Thyroid gland (tissue), 4 donors: ENCODE measurements around the gene BRD3OS. TPM values are rescaled to one million over a fixed set of nuclear protein-coding genes. Genes with fewer than 3 reads are reported as not detected.
A peak's percentile ranks its signal among the peaks of the same experiment; 100 is the strongest.

Source experiments
- DNase-seq, 2 donors: peaks; one replicate each; pipeline ENCODE4 v3.0.0-alpha.2; 2019
- H3K27ac ChIP-seq, 3 donors: fragments of 200-600 bp; sonication (generic); 1 replicate in 2 of 3; 2 replicates in 1 of 3; pipeline ENCODE4 v1.5.1; 2016 to 2019; ENCODE audit warnings: mild to moderate bottlenecking in 1 of 3, moderate library complexity in 1 of 3
- H3K27me3 ChIP-seq: fragments of 200-600 bp; sonication (generic); one replicate; pipeline ENCODE4 v1.5.1; 2019
- H3K36me3 ChIP-seq, 2 donors: fragments of 200-600 bp; sonication (generic); one replicate each; pipeline ENCODE4 v1.5.1; 2016 to 2019
- H3K4me1 ChIP-seq, 2 donors: fragments of 200-600 bp; sonication (generic); one replicate each; pipeline ENCODE4 v1.5.1; 2017 to 2019
- H3K4me3 ChIP-seq, 3 donors: fragments of 200-600 bp; sonication (generic); replicated peaks in 1 of 3; 1 replicate in 2 of 3; 2 replicates in 1 of 3; pipeline ENCODE4 v1.5.1; 2016; ENCODE audit warnings: mild to moderate bottlenecking in 1 of 3
- H3K9me3 ChIP-seq: fragments of 200-600 bp; sonication (generic); one replicate; pipeline ENCODE4 v1.5.1; 2017
- POLR2A ChIP-seq, 2 donors: fragments of 450-650 bp; IDR thresholded peaks; one replicate each; pipeline ENCODE4 v1.6.1; 2017; ENCODE audit warnings: antibody characterized with exemption in 2 of 2, mild to moderate bottlenecking in 2 of 2, moderate library complexity in 1 of 2
- WGBS, 2 donors: methylation state at CpG; one replicate each; pipeline ENCODE4 v1.1.5; 2017; 5-methylcytosine and 5-hydroxymethylcytosine counted together
- intact Hi-C: fragments of 100-400 bp; cut with DNase I; formaldehyde crosslinking; loops from one replicate; pipeline ENCODE4 v1.15.1; 2023
- total RNA-seq, 4 donors: library from RNA; depleted of rRNA; stranded (reverse); fragments of >200 nt; gene quantifications; one replicate each; pipeline ENCODE4 v1.2.3, GENCODE V29; 2016
- TF ChIP-seq, protein P1 (sequence below), 6 experiments: fragments of 200-600 bp in 3 of 6; fragments of 450-650 bp in 3 of 6; sonication (generic) in 3 of 6; IDR thresholded peaks; one replicate each; pipeline ENCODE4 v1.5.1; 2016 to 2019; ENCODE audit warnings: antibody characterized with exemption in 6 of 6, mild to moderate bottlenecking in 2 of 6, inconsistent platforms in 1 of 6, moderate library complexity in 1 of 6

Gene BRD3OS
- total RNA-seq, 4 donors from 2014 or later: 26.4 to 29.3 (median 27.2) TPM

DNA sequence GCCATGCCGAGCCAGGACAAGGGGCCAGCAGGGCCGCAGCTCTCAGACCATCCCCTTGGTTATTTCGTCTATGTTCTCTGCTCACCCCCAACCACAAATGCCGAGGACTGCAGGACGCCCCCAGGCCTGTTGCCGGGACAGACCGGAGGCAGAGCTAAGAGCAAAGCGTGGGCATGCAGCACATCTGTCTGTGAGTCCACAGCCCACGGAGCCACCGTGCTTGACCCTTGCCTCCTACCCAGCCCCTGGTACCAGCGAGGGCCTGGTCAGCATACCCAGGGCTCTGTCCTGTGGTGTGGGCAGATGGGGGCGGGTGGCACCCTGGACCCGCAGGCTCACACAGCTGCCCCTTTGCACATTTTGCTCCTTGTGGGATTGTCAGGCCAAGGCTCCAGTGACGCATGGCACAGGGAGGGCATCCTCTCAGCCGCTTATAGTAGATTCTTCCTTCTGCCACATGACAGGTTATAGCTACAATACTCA lies 37.8 kb downstream of the BRD3OS start:
- no peak for DNase-seq
- Histone ChIP-seq H3K4me3 (no peak overlapping the region), H3K4me1 (peaks cover 49 to 58% of the 10 kb centered on the region in 2 donors), H3K27ac (no peak overlapping the region), H3K27me3 (no peaks in the 10 kb centered on the region), H3K9me3 (no peaks in the 10 kb centered on the region), H3K36me3 (no peaks in the 10 kb centered on the region)
- intact Hi-C loops: loop anchor here (10.0 kb wide), 1 partner anchor 72 kb away; the partner anchor contains the start of gene WDR5
- no peak for TF ChIP-seq POLR2A (IDR thresholded peaks at IDR 0.05)
- TF ChIP-seq, protein P1, sequence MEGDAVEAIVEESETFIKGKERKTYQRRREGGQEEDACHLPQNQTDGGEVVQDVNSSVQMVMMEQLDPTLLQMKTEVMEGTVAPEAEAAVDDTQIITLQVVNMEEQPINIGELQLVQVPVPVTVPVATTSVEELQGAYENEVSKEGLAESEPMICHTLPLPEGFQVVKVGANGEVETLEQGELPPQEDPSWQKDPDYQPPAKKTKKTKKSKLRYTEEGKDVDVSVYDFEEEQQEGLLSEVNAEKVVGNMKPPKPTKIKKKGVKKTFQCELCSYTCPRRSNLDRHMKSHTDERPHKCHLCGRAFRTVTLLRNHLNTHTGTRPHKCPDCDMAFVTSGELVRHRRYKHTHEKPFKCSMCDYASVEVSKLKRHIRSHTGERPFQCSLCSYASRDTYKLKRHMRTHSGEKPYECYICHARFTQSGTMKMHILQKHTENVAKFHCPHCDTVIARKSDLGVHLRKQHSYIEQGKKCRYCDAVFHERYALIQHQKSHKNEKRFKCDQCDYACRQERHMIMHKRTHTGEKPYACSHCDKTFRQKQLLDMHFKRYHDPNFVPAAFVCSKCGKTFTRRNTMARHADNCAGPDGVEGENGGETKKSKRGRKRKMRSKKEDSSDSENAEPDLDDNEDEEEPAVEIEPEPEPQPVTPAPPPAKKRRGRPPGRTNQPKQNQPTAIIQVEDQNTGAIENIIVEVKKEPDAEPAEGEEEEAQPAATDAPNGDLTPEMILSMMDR (IDR thresholded peaks at IDR 0.05): no peak
- WGBS, 2 donors: 85 to 90% methylated on average over 12 to 15 of the region's 15 CpGs

DNA sequence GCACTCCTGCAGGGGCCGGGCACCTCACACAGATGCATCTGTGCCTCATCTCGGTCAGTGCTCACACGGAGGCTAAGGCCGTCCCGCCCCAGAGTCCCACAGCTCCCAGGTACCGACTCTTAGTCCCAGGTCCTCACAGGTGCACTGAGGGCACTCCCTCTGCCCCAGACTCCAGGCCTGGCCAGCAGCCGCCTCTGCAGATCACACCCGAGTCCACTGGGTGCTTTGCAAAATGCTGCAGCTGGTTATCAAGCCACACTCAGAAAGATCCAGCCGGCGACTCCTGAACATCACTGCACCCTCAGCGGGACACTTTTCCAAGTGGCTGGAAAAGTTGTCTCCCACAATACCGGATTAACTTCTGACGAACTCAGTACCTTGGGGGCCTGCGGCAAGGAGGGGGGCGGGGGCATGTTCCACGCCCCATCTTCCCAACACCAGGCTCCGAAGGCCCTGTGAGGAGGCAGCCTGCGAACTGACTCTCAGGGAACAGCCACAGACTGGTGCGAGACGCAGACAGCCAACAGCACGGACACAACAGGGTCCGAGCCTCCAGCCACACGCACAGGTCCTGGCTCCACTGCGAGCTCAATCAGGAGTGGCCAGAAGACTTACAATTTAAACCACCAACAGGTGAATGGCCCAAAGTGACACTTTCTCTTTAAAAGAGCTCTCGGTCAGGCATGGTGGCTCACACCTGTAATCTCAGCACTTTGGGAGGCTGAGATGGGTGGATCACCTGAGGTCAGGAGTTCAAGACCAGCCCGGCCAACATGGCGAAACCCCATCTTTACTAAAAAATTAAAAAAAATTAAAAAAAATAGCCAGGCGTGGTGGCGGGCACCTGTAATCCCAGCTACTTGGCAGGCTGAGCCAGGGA lies 38.5 kb downstream of the BRD3OS start:
- DNase-seq: no peak
- 92 to 96% methylated on average over 14 to 26 of the region's 29 CpGs for WGBS, 2 donors
- no peaks in the 10 kb centered on the region for H3K36me3 ChIP-seq
- H3K4me1 ChIP-seq: peaks cover 42 to 56% of the 10 kb centered on the region in 2 donors
- H3K27me3 ChIP-seq: no peaks in the 10 kb centered on the region
- intact Hi-C loops: loop anchor here (10.0 kb wide), 1 partner anchor 71 kb away; the partner anchor contains the start of gene WDR5
- H3K9me3 ChIP-seq: no peaks in the 10 kb centered on the region
- no peak for TF ChIP-seq POLR2A (IDR thresholded peaks at IDR 0.05)
- TF ChIP-seq, protein P1 (IDR thresholded peaks at IDR 0.05): no peak
- no peak overlapping the region for H3K27ac ChIP-seq
- H3K4me3 ChIP-seq: no peak overlapping the region

DNA sequence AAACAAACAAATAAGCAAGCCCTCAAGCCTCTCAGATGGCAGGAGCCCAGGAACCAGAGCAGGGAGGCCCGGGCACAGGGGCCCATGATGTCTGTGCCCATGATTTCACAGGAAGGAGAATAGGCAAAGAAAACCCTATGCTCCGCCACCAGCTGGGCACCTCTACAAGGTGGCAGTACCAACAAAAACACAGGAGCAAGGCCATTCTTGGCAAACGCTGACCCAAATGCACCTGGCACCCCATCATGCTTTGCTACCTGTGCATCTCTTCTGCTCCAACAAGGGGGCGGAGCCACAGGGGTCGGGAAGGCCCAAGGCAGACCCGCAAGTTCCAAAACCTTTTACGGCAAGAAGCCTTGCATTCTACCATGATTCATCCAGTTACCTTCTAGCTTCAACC lies 39.4 kb downstream of the BRD3OS start:
- TF ChIP-seq POLR2A (IDR thresholded peaks at IDR 0.05): no peak
- TF ChIP-seq, protein P1 (IDR thresholded peaks at IDR 0.05): no peak
- DNase-seq: no peak
- no peaks in the 10 kb centered on the region for H3K9me3 ChIP-seq
- no peaks in the 10 kb centered on the region for H3K27me3 ChIP-seq
- 85 to 92% methylated on average over 7 of the region's 7 CpGs for WGBS, 2 donors
- no peak overlapping the region for H3K27ac ChIP-seq
- H3K4me3 ChIP-seq: no peak overlapping the region
- intact Hi-C loops: loop anchor here (5.0 to 10.0 kb wide), 2 partner anchors 37 to 70 kb away; partner anchors contain the start of genes BRD3OS and WDR5
- H3K4me1 ChIP-seq: peaks cover 39 to 53% of the 10 kb centered on the region in 2 donors
- H3K36me3 ChIP-seq: no peaks in the 10 kb centered on the region

DNA sequence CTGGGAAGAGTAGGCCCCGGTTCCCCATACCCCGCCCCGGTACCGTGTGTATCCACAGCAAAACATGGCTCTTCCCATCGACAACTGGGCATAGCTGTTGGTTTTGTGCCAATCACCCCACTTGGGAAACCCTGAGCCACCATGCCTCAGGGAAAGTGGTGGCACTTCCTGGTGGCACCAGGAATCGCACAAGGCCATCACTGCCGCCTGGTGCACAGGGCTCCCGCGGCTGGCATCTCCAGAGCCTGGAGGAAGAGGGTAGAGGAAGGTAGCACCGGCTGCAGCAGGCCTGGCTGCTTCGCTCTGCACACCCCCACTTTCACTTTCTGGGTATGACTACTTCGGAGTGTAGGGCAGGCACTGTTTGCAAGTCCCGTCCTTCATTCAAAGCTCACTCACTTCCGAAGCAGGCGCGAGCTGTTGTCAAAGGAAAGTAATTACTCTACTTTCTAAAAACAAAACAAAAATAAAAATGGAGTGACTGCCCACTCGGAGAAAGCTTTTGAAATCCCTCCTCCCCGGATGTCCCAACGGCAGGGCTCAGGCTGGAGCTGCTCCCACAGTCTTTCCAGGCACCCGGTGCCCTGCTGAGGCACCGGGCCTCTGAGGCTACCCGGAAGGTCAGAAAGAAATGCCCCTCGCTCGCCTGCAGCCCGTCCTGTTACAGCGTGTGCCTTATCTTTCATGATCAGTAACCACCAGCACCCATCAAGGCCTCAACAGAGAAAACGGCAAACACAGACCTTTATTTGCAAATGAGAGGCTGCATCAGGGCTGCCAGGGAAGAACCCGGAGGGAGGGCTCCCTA lies 40.5 kb downstream of the BRD3OS start:
- peak; percentile 24 to 39 for DNase-seq
- no peaks in the 10 kb centered on the region for H3K27me3 ChIP-seq
- peak overlapping the region in 2 of 3 donors; percentile 58 to 63 for H3K4me3 ChIP-seq
- TF ChIP-seq POLR2A (IDR thresholded peaks at IDR 0.05): no peak
- TF ChIP-seq, protein P1 (IDR thresholded peaks at IDR 0.05): no peak
- peak overlapping the region in 2 of 3 donors; percentile 4 to 48 for H3K27ac ChIP-seq
- no peaks in the 10 kb centered on the region for H3K9me3 ChIP-seq
- WGBS, 2 donors: 19 to 26% methylated on average over 23 to 28 of the region's 28 CpGs
- no peaks in the 10 kb centered on the region for H3K36me3 ChIP-seq
- intact Hi-C loops: loop anchor here (5.0 to 10.0 kb wide), 2 partner anchors 39 to 69 kb away; partner anchors contain the start of genes BRD3OS and WDR5
- H3K4me1 ChIP-seq: peaks cover 37 to 46% of the 10 kb centered on the region in 2 donors
